Fibroblast of mammary gland (primary cell): ENCODE results near the gene TARBP2.

ENCODE experiments used
- DNase-seq: peaks from one replicate; pipeline ENCODE4 v3.0.0-alpha.2; 2010; ENCODE audit warnings: low read depth
- H3K4me3 ChIP-seq: 2 replicates; pipeline ENCODE4 v1.5.1; 2011; ENCODE audit warnings: low read depth, mild to moderate bottlenecking, low read length, moderate library complexity; ENCODE audit not compliant: control insufficient read depth
- TF ChIP-seq, protein P1 (sequence below): conservative IDR thresholded peaks from 2 replicates; pipeline ENCODE4 v1.5.1; 2011; ENCODE audit warnings: low read depth, low read length, inconsistent platforms; ENCODE audit not compliant: control insufficient read depth, insufficient read depth

TARBP2 gene

DNA sequence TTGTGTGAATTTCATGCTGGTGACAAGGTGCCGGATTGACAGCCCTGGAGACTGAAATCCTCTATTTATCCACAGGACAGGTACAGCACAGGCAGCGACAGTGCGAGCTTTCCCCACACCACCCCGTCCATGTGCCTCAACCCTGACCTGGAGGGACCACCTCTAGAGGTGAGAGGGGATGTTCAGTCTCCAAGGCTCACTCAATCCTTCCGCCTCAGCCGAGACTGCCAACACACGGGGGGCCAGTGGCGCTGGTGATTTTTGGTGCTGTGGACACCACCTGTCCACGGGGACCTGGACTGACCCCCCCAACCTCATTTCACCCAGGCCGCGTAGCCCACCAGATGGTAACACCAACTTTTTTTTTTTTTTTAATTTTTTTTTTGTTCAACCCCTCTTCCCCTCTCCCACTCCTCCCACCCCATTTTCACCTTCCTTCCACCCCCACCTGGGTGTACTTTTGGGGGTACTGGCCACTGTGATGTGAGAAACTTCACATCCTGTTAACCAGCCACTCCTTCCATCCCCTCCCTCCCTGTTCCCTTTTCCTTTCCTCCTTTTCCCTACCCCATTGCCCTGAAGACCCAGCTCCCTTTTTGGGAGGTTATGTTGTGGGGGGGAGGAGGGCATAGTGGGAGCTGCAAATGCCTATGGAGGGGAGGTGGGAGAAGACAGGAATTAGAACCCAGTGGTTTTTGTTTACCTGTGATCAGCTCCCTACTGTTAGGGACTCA, 36.2 kb upstream of the TARBP2 start:
- TF ChIP-seq, protein P1, sequence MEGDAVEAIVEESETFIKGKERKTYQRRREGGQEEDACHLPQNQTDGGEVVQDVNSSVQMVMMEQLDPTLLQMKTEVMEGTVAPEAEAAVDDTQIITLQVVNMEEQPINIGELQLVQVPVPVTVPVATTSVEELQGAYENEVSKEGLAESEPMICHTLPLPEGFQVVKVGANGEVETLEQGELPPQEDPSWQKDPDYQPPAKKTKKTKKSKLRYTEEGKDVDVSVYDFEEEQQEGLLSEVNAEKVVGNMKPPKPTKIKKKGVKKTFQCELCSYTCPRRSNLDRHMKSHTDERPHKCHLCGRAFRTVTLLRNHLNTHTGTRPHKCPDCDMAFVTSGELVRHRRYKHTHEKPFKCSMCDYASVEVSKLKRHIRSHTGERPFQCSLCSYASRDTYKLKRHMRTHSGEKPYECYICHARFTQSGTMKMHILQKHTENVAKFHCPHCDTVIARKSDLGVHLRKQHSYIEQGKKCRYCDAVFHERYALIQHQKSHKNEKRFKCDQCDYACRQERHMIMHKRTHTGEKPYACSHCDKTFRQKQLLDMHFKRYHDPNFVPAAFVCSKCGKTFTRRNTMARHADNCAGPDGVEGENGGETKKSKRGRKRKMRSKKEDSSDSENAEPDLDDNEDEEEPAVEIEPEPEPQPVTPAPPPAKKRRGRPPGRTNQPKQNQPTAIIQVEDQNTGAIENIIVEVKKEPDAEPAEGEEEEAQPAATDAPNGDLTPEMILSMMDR: no peak
- no peak for DNase-seq
- no peak overlapping the region for H3K4me3 ChIP-seq

DNA sequence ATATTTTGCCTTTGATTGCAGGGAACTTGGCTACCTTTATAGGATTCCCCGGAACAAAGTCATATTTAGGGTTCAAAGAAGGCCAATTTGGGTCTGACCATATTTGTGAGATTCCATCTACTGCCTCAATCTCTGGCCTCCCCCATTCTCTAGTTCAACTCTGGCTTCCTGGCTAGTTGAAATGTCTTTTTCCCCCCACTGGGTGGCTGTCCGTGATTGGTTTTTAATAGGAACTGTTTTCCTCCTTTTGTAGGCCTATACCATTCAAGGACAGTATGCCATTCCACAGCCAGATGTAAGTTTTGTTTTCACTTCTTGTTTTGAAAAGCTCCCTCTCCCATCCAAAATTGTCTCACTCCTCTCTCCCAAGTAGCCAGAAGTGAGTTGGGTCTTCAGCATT, 35.4 kb upstream of the TARBP2 start:
- TF ChIP-seq, protein P1: no peak
- DNase-seq: no peak
- H3K4me3 ChIP-seq: no peak overlapping the region

DNA sequence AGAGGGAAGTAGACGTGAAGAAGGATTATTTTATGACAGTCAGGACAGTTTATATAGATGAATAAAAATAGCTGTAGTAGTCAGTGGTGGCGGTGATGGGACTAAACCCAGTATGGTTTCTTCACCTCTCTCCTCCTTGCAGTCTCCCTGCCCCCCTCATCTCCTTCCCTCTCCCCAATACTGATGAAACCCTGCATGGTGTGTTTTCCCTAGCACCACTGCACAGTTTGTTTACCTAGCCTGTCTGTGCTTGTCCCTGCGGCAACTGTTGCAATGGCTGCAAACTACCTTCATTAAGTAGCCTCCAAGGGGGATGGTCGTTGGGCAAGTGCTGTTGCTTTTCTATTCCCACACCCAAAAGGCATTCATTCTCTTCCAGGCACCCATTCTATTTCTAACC, 34.4 kb upstream of the TARBP2 start:
- no peak for DNase-seq
- TF ChIP-seq, protein P1: no peak
- H3K4me3 ChIP-seq: no peak overlapping the region

DNA sequence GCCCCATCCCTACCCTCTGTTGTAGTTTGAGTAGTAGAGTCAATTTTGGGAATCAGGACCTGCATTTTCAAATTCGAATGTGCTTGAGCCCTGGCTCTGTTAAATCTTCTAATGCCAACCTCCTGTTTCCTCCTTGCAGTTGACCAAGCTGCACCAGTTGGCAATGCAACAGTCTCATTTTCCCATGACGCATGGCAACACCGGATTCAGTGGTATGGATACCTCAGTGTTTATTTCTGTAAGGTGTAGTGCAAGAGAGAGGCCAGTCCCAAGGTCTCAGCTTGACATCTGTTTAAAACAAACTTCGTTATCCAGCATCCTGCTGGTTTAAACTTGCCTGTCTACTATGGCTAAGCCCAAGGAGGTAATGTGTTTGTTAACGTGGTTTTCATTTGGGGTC, 34.0 kb upstream of the TARBP2 start:
- DNase-seq: no peak

DNA sequence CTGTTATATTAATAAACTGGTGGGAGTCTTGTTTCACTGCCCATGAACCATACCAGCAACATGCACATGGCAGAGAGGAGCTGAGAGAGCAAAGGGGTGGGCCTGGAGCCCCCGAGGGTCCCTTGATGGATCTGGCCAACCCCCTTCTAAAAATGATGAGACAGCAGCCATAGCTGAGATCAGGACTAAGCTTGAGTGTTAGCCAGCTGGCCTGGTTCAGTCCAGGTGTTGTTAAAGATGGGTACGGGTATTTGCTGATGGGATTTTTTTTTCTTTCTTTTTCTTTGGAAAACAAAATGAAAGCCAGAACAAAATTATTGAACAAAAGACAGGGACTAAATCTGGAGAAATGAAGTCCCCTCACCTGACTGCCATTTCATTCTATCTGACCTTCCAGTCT, 33.2 kb upstream of the TARBP2 start:
- TF ChIP-seq, protein P1: no peak
- H3K4me3 ChIP-seq: no peak overlapping the region
- DNase-seq: no peak

More for the DNA sequence above, 34.0 kb upstream of the TARBP2 start:
- TF ChIP-seq, protein P1: no peak
- H3K4me3 ChIP-seq: no peak overlapping the region

DNA sequence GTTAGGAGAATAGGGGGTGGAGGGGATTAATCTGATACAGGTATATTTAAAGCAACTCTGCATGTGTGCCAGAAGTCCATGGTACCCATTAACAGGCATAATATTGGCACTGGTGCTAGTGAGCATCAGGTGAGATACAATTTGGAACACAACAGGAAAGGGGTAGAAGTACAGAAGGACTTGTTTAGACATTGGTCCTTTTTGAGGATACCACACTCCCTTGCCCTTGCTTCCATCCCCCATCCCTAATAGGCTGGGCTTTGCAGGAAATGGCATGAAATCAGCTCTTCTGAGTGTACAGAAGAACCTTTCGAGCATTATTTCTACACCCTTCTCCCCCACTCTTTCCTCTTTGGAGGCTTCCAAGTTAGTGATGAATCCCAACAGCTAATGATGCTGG, 32.8 kb upstream of the TARBP2 start:
- no peak overlapping the region for H3K4me3 ChIP-seq
- TF ChIP-seq, protein P1: no peak
- no peak for DNase-seq
